MM.1S (cell line): Measurements from ENCODE around the gene CCDC91.

Experiments used
- DNase-seq: peaks from one replicate; pipeline ENCODE4 v3.0.0-alpha.2; 2015
- H2AFZ ChIP-seq: fragments of 300-600 bp; sonication (generic); 2 replicates; pipeline ENCODE4 v1.6.0; 2016; ENCODE audit warnings: antibody characterized with exemption, low read length
- H3F3A ChIP-seq: fragments of 300-600 bp; sonication (generic); 2 replicates; pipeline ENCODE4 v1.6.1; 2016; ENCODE audit warnings: mild to moderate bottlenecking, antibody characterized with exemption, low read length, moderate library complexity, mixed read lengths; ENCODE audit not compliant: insufficient read depth
- H3K27ac ChIP-seq: fragments of 300-600 bp; sonication (generic); 2 replicates; pipeline ENCODE4 v1.5.1; 2016; ENCODE audit warnings: mild to moderate bottlenecking, low read length
- H3K27me3 ChIP-seq: fragments of 300-600 bp; sonication (generic); replicated peaks from 2 replicates; pipeline ENCODE4 v1.6.0; 2016; ENCODE audit warnings: low read length; ENCODE audit not compliant: insufficient read depth
- H3K36me3 ChIP-seq: fragments of 300-600 bp; sonication (generic); replicated peaks from 2 replicates; pipeline ENCODE4 v1.6.1; 2016; ENCODE audit warnings: mild to moderate bottlenecking, low read length, mixed read lengths; ENCODE audit not compliant: insufficient read depth
- H3K4me1 ChIP-seq: fragments of 300-600 bp; sonication (generic); 2 replicates; pipeline ENCODE4 v1.6.1; 2016; ENCODE audit warnings: low read length, mixed read lengths
- H3K4me2 ChIP-seq: fragments of 300-600 bp; sonication (generic); 2 replicates; pipeline ENCODE4 v1.6.0; 2016; ENCODE audit warnings: low read depth, low read length
- H3K4me3 ChIP-seq: fragments of 300-600 bp; sonication (generic); 2 replicates; pipeline ENCODE4 v1.5.1; 2016; ENCODE audit warnings: low read length, mixed read lengths
- H3K79me2 ChIP-seq: fragments of 300-600 bp; sonication (generic); 2 replicates; pipeline ENCODE4 v1.6.1; 2016; ENCODE audit warnings: mixed run types, low read length, mixed read lengths
- H3K9ac ChIP-seq: fragments of 300-600 bp; sonication (generic); 2 replicates; pipeline ENCODE4 v1.6.1; 2016; ENCODE audit warnings: low read length, mixed read lengths
- H3K9me2 ChIP-seq: fragments of 300-600 bp; sonication (generic); replicated peaks from 2 replicates; pipeline ENCODE4 v1.6.1; 2016; ENCODE audit warnings: mild to moderate bottlenecking, low read length, mixed read lengths; ENCODE audit not compliant: insufficient read depth
- H3K9me3 ChIP-seq: fragments of 300-600 bp; sonication (generic); replicated peaks from 2 replicates; pipeline ENCODE4 v1.6.1; 2016; ENCODE audit warnings: mild to moderate bottlenecking, low read length, mixed read lengths; ENCODE audit not compliant: insufficient read depth
- H4K20me1 ChIP-seq: fragments of 300-600 bp; sonication (generic); 2 replicates; pipeline ENCODE4 v1.6.1; 2016; ENCODE audit warnings: mild to moderate bottlenecking, low read length, moderate library complexity, mixed read lengths; ENCODE audit not compliant: insufficient read depth
- CTCF ChIP-seq: fragments of 300-600 bp; sonication (generic); IDR thresholded peaks from 2 replicates; pipeline ENCODE4 v1.5.1; 2016; ENCODE audit warnings: antibody characterized with exemption, low read length, mixed read lengths
- EZH2 ChIP-seq: fragments of 300-600 bp; sonication (generic); optimal IDR thresholded peaks from 2 replicates; pipeline ENCODE3; 2017; ENCODE audit warnings: low read depth, mild to moderate bottlenecking, antibody characterized with exemption, low read length, mixed read lengths
- EZH2phosphoT487 ChIP-seq: fragments of 300-600 bp; sonication (generic); IDR thresholded peaks from 2 replicates; pipeline ENCODE4 v1.6.1; 2018; ENCODE audit warnings: antibody characterized with exemption, low read length

Gene CCDC91

GRCh38 chr12:28242496-28243309 lies 52.4 kb downstream of the CCDC91 start:
- Histone ChIP-seq H3K9me2 (no peaks in the 10 kb centered on the region), H2AFZ (no peak overlapping the region), H3K9me3 (no peaks in the 10 kb centered on the region), H3K27me3 (no peaks in the 10 kb centered on the region), H3K9ac (no peak overlapping the region), H3K27ac (no peak overlapping the region), H4K20me1 (no peaks in the 10 kb centered on the region), H3K4me2 (no peak overlapping the region), H3K36me3 (no peaks in the 10 kb centered on the region), H3K79me2 (no peaks in the 10 kb centered on the region), H3F3A (no peaks in the 10 kb centered on the region), H3K4me1 (no peaks in the 10 kb centered on the region), H3K4me3 (no peak overlapping the region)
- DNase-seq = no peak
- TF ChIP-seq CTCF (no peak), EZH2 (no peak), EZH2phosphoT487 (no peak)

GRCh38 chr12:28243310-28243633 lies 53.0 kb downstream of the CCDC91 start:
- Histone ChIP-seq H3K9ac (no peak overlapping the region), H3F3A (no peaks in the 10 kb centered on the region), H3K27me3 (no peaks in the 10 kb centered on the region), H3K27ac (no peak overlapping the region), H3K36me3 (no peaks in the 10 kb centered on the region), H3K79me2 (no peaks in the 10 kb centered on the region), H3K4me2 (no peak overlapping the region), H2AFZ (no peak overlapping the region), H3K9me3 (no peaks in the 10 kb centered on the region), H3K4me1 (no peaks in the 10 kb centered on the region), H4K20me1 (no peaks in the 10 kb centered on the region), H3K9me2 (no peaks in the 10 kb centered on the region), H3K4me3 (no peak overlapping the region)
- TF ChIP-seq CTCF (no peak), EZH2 (no peak), EZH2phosphoT487 (no peak)
- no peak for DNase-seq

GRCh38 chr12:28247806-28248205 lies 57.5 kb downstream of the CCDC91 start:
- no peak for DNase-seq
- no peak overlapping the region for H3K27ac ChIP-seq
- TF ChIP-seq EZH2phosphoT487 (no peak), CTCF (no peak), EZH2 (no peak)
- no peak overlapping the region for H3K4me3 ChIP-seq
- H3K4me2 ChIP-seq = no peak overlapping the region
- H3K4me1 ChIP-seq = no peaks in the 10 kb centered on the region
- no peak overlapping the region for H2AFZ ChIP-seq
- H3K27me3 ChIP-seq = no peaks in the 10 kb centered on the region
- no peaks in the 10 kb centered on the region for H3K9me2 ChIP-seq
- no peaks in the 10 kb centered on the region for H3K9me3 ChIP-seq
- H3K79me2 ChIP-seq = no peaks in the 10 kb centered on the region
- H3K9ac ChIP-seq = no peak overlapping the region
- no peaks in the 10 kb centered on the region for H3F3A ChIP-seq
- H4K20me1 ChIP-seq = no peaks in the 10 kb centered on the region
- H3K36me3 ChIP-seq = no peaks in the 10 kb centered on the region
